SU-DHL-6 (cell line): ENCODE data around the gene SERPINB6.

Source experiments
- H2AFZ ChIP-seq: fragments of 200-600 bp; sonication (generic); 2 replicates; pipeline ENCODE4 v1.6.1; 2014; ENCODE audit warnings: low read depth, mild to moderate bottlenecking, moderate library complexity, mixed read lengths, antibody characterized with exemption, low read length; ENCODE audit not compliant: severe bottlenecking
- H3F3A ChIP-seq: fragments of 200-600 bp; shearing (Covaris generic); 2 replicates; pipeline ENCODE4 v1.6.0; 2016; ENCODE audit warnings: antibody characterized with exemption, mild to moderate bottlenecking; ENCODE audit not compliant: insufficient read depth
- H3K27ac ChIP-seq: fragments of 200-600 bp; sonication (generic); 2 replicates; pipeline ENCODE4 v1.5.1; 2016; ENCODE audit warnings: low read depth, mild to moderate bottlenecking, low read length, moderate library complexity, mixed read lengths
- H3K27me3 ChIP-seq: fragments of 200-600 bp; sonication (generic), shearing (Covaris generic); 2 replicates; pipeline ENCODE4 v1.6.0; 2014; ENCODE audit warnings: mild to moderate bottlenecking, low read length
- H3K36me3 ChIP-seq: fragments of 200-600 bp; sonication (generic); 2 replicates; pipeline ENCODE4 v1.6.1; 2014; ENCODE audit warnings: mild to moderate bottlenecking, low read length, mixed read lengths
- H3K4me2 ChIP-seq: fragments of 300-600, 200-600 bp; shearing (Covaris generic), sonication (generic); 2 replicates; pipeline ENCODE4 v1.6.0; 2014; ENCODE audit warnings: low read length, low read depth, mild to moderate bottlenecking; ENCODE audit not compliant: poor library complexity, severe bottlenecking
- H3K4me3 ChIP-seq: fragments of 200-600 bp; sonication (generic); 2 replicates; pipeline ENCODE4 v1.5.1; 2014; ENCODE audit warnings: antibody characterized with exemption, low read length, mild to moderate bottlenecking, mixed read lengths; ENCODE audit not compliant: insufficient read depth, poor library complexity, severe bottlenecking
- H3K79me2 ChIP-seq: fragments of 200-600 bp; sonication (generic); 2 replicates; pipeline ENCODE4 v1.6.1; 2014; ENCODE audit warnings: mild to moderate bottlenecking, low read length, moderate library complexity; ENCODE audit not compliant: insufficient read depth
- H3K9ac ChIP-seq: fragments of 200-600 bp; sonication (generic); 2 replicates; pipeline ENCODE4 v1.7.0; 2014; ENCODE audit warnings: mild to moderate bottlenecking, low read length
- H3K9me2 ChIP-seq: fragments of 200-600 bp; sonication (generic); replicated peaks from 2 replicates; pipeline ENCODE4 v1.6.1; 2014; ENCODE audit warnings: low read length; ENCODE audit not compliant: insufficient read depth
- H3K9me3 ChIP-seq: fragments of 200-600 bp; sonication (generic); 2 replicates; pipeline ENCODE4 v1.6.1; 2014; ENCODE audit warnings: low read length, mixed read lengths; ENCODE audit not compliant: insufficient read depth
- H4K20me1 ChIP-seq: fragments of 200-600 bp; sonication (generic); 2 replicates; pipeline ENCODE4 v1.6.1; 2014; ENCODE audit warnings: low read depth, mild to moderate bottlenecking, antibody characterized with exemption, low read length, moderate library complexity, mixed read lengths
- CTCF ChIP-seq: fragments of 200-600 bp; sonication (generic); IDR thresholded peaks from one replicate; pipeline ENCODE4 v1.5.1; 2017; ENCODE audit warnings: antibody characterized with exemption, mild to moderate bottlenecking, low read length, moderate library complexity; ENCODE audit not compliant: insufficient read depth, poor library complexity, severe bottlenecking
- EZH2phosphoT487 ChIP-seq: fragments of 200-600 bp; sonication (generic), shearing (Covaris generic); conservative IDR thresholded peaks from 2 replicates; pipeline ENCODE4 v1.6.1; 2018; ENCODE audit warnings: mild to moderate bottlenecking, antibody characterized with exemption, low read length, moderate library complexity, mixed read lengths

Gene SERPINB6

GRCh38 chr6:2970753-2971419 is 481 bp downstream of the SERPINB6 start:
- Histone ChIP-seq H3F3A (peaks cover 13% of the 10 kb centered on the region), H3K9me2 (no peaks in the 10 kb centered on the region), H3K36me3 (no peaks in the 10 kb centered on the region), H3K27me3 (no peaks in the 10 kb centered on the region), H3K4me2 (peak overlapping the region; percentile 69), H3K79me2 (no peaks in the 10 kb centered on the region), H3K27ac (no peak overlapping the region), H3K9me3 (no peaks in the 10 kb centered on the region), H2AFZ (peak overlapping the region; percentile 74), H3K9ac (peak overlapping the region; percentile 50), H4K20me1 (no peaks in the 10 kb centered on the region), H3K4me3 (peak overlapping the region; percentile 42)
- TF ChIP-seq CTCF (no peak), EZH2phosphoT487 (no peak)

GRCh38 chr6:2970034-2970685 is 1.2 kb downstream of the SERPINB6 start:
- H3K4me3 ChIP-seq = no peak overlapping the region
- TF ChIP-seq EZH2phosphoT487 (no peak), CTCF (no peak)
- H3K27me3 ChIP-seq = no peaks in the 10 kb centered on the region
- H3K9me2 ChIP-seq = no peaks in the 10 kb centered on the region
- no peaks in the 10 kb centered on the region for H4K20me1 ChIP-seq
- no peaks in the 10 kb centered on the region for H3K36me3 ChIP-seq
- H3K9me3 ChIP-seq = no peaks in the 10 kb centered on the region
- H3K27ac ChIP-seq = no peak overlapping the region
- no peaks in the 10 kb centered on the region for H3K79me2 ChIP-seq
- no peak overlapping the region for H3K9ac ChIP-seq
- no peak overlapping the region for H2AFZ ChIP-seq
- peak overlapping the region; percentile 69 for H3K4me2 ChIP-seq
- H3F3A ChIP-seq = peaks cover 13% of the 10 kb centered on the region

- H3K36me3 ChIP-seq = no peaks in the 10 kb centered on the region
- no peak for TF ChIP-seq EZH2phosphoT487
- no peaks in the 10 kb centered on the region for H3K9me2 ChIP-seq
- H2AFZ ChIP-seq = no peak overlapping the region
- H3K4me3 ChIP-seq = no peak overlapping the region
- no peak overlapping the region for H3K4me2 ChIP-seq
- no peaks in the 10 kb centered on the region for H3K27me3 ChIP-seq
- no peak overlapping the region for H3K27ac ChIP-seq
- no peaks in the 10 kb centered on the region for H3K9me3 ChIP-seq
- H3K79me2 ChIP-seq = no peaks in the 10 kb centered on the region
- H3F3A ChIP-seq = peaks cover 13% of the 10 kb centered on the region
- no peaks in the 10 kb centered on the region for H4K20me1 ChIP-seq
- H3K9ac ChIP-seq = no peak overlapping the region
Observed at GRCh38 chr6:2969549-2969948, 1.8 kb downstream of the SERPINB6 start.

- Histone ChIP-seq H3K9ac (no peak overlapping the region), H3K4me2 (no peak overlapping the region), H3K27ac (no peak overlapping the region), H3K4me3 (no peak overlapping the region), H3K79me2 (no peaks in the 10 kb centered on the region), H2AFZ (no peak overlapping the region), H4K20me1 (no peaks in the 10 kb centered on the region), H3K9me3 (no peaks in the 10 kb centered on the region), H3F3A (peaks cover 13% of the 10 kb centered on the region), H3K27me3 (no peaks in the 10 kb centered on the region), H3K36me3 (no peaks in the 10 kb centered on the region), H3K9me2 (no peaks in the 10 kb centered on the region)
- no peak for TF ChIP-seq CTCF
- TF ChIP-seq EZH2phosphoT487 = no peak
Observed at GRCh38 chr6:2968600-2969135, 2.7 kb downstream of the SERPINB6 start.
